ENCODE measurements around the gene HYKK. TPM values are rescaled to one million over a fixed set of nuclear protein-coding genes. Genes with fewer than 3 reads are reported as not detected.

The HYKK gene
- total RNA-seq, 1 experiment from 2014 or later = 3.1 TPM

- TF ChIP-seq ZMAT4 (CRISPR knock-in tag; IDR thresholded peaks at IDR 0.05) = no peak
- TF ChIP-seq, protein P1, sequence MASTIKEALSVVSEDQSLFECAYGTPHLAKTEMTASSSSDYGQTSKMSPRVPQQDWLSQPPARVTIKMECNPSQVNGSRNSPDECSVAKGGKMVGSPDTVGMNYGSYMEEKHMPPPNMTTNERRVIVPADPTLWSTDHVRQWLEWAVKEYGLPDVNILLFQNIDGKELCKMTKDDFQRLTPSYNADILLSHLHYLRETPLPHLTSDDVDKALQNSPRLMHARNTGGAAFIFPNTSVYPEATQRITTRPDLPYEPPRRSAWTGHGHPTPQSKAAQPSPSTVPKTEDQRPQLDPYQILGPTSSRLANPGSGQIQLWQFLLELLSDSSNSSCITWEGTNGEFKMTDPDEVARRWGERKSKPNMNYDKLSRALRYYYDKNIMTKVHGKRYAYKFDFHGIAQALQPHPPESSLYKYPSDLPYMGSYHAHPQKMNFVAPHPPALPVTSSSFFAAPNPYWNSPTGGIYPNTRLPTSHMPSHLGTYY (CRISPR knock-in tag; IDR thresholded peaks at IDR 0.05) = no peak
- no peak for TF ChIP-seq ZNF219 (CRISPR knock-in tag; IDR thresholded peaks at IDR 0.05; ENCODE audit: borderline replicate concordance)
- TF ChIP-seq ZNF396 (CRISPR knock-in tag; IDR thresholded peaks at IDR 0.05; ENCODE audit: borderline replicate concordance) = no peak
- TF ChIP-seq, protein P2, sequence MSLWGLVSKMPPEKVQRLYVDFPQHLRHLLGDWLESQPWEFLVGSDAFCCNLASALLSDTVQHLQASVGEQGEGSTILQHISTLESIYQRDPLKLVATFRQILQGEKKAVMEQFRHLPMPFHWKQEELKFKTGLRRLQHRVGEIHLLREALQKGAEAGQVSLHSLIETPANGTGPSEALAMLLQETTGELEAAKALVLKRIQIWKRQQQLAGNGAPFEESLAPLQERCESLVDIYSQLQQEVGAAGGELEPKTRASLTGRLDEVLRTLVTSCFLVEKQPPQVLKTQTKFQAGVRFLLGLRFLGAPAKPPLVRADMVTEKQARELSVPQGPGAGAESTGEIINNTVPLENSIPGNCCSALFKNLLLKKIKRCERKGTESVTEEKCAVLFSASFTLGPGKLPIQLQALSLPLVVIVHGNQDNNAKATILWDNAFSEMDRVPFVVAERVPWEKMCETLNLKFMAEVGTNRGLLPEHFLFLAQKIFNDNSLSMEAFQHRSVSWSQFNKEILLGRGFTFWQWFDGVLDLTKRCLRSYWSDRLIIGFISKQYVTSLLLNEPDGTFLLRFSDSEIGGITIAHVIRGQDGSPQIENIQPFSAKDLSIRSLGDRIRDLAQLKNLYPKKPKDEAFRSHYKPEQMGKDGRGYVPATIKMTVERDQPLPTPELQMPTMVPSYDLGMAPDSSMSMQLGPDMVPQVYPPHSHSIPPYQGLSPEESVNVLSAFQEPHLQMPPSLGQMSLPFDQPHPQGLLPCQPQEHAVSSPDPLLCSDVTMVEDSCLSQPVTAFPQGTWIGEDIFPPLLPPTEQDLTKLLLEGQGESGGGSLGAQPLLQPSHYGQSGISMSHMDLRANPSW (CRISPR knock-in tag; conservative IDR thresholded peaks at IDR 0.05; ENCODE audit: low read depth) = no peak
- TF ChIP-seq, protein P3, sequence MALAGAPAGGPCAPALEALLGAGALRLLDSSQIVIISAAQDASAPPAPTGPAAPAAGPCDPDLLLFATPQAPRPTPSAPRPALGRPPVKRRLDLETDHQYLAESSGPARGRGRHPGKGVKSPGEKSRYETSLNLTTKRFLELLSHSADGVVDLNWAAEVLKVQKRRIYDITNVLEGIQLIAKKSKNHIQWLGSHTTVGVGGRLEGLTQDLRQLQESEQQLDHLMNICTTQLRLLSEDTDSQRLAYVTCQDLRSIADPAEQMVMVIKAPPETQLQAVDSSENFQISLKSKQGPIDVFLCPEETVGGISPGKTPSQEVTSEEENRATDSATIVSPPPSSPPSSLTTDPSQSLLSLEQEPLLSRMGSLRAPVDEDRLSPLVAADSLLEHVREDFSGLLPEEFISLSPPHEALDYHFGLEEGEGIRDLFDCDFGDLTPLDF (CRISPR knock-in tag; IDR thresholded peaks at IDR 0.05) = no peak
- TF ChIP-seq CREM (CRISPR knock-in tag; IDR thresholded peaks at IDR 0.05) = peak; percentile 75; the same call in 1 of the 2 replicates
- TF ChIP-seq TEAD4 (CRISPR knock-in tag; IDR thresholded peaks at IDR 0.05) = no peak
- no peak for TF ChIP-seq ZNF416 (CRISPR knock-in tag; IDR thresholded peaks at IDR 0.05)
- peak; percentile 70; the same call in 1 of the 2 replicates for TF ChIP-seq ARID4B (CRISPR knock-in tag; IDR thresholded peaks at IDR 0.05; ENCODE audit: borderline replicate concordance)
- no peak for TF ChIP-seq RORB (CRISPR knock-in tag; IDR thresholded peaks at IDR 0.05)
- no peak for TF ChIP-seq MYBL2 (CRISPR knock-in tag; IDR thresholded peaks at IDR 0.05)
- no peak for TF ChIP-seq TP53 (CRISPR knock-in tag; IDR thresholded peaks at IDR 0.05)
- no peak for TF ChIP-seq ATF1 (CRISPR knock-in tag; IDR thresholded peaks at IDR 0.05)
- no peak for TF ChIP-seq ZNF138 (CRISPR knock-in tag; conservative IDR thresholded peaks at IDR 0.05)
- no peak for TF ChIP-seq ZNF263 (CRISPR knock-in tag; IDR thresholded peaks at IDR 0.05; ENCODE audit: low read depth)
- peak; percentile 77; the same call in 1 of the 2 replicates for TF ChIP-seq TEAD1 (CRISPR knock-in tag; IDR thresholded peaks at IDR 0.05)
- TF ChIP-seq HMGA2 (CRISPR knock-in tag; IDR thresholded peaks at IDR 0.05) = no peak
- no peak for TF ChIP-seq CREB1 (CRISPR knock-in tag; IDR thresholded peaks at IDR 0.05)
- TF ChIP-seq, protein P4, sequence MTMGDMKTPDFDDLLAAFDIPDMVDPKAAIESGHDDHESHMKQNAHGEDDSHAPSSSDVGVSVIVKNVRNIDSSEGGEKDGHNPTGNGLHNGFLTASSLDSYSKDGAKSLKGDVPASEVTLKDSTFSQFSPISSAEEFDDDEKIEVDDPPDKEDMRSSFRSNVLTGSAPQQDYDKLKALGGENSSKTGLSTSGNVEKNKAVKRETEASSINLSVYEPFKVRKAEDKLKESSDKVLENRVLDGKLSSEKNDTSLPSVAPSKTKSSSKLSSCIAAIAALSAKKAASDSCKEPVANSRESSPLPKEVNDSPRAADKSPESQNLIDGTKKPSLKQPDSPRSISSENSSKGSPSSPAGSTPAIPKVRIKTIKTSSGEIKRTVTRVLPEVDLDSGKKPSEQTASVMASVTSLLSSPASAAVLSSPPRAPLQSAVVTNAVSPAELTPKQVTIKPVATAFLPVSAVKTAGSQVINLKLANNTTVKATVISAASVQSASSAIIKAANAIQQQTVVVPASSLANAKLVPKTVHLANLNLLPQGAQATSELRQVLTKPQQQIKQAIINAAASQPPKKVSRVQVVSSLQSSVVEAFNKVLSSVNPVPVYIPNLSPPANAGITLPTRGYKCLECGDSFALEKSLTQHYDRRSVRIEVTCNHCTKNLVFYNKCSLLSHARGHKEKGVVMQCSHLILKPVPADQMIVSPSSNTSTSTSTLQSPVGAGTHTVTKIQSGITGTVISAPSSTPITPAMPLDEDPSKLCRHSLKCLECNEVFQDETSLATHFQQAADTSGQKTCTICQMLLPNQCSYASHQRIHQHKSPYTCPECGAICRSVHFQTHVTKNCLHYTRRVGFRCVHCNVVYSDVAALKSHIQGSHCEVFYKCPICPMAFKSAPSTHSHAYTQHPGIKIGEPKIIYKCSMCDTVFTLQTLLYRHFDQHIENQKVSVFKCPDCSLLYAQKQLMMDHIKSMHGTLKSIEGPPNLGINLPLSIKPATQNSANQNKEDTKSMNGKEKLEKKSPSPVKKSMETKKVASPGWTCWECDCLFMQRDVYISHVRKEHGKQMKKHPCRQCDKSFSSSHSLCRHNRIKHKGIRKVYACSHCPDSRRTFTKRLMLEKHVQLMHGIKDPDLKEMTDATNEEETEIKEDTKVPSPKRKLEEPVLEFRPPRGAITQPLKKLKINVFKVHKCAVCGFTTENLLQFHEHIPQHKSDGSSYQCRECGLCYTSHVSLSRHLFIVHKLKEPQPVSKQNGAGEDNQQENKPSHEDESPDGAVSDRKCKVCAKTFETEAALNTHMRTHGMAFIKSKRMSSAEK (CRISPR knock-in tag; IDR thresholded peaks at IDR 0.05; ENCODE audit: borderline replicate concordance) = 0 out of 2 replicates have a peak, but pooled peaks have one; percentile 56
- TF ChIP-seq ZNF671 (CRISPR knock-in tag; IDR thresholded peaks at IDR 0.05) = peak; percentile 65; the same call in 1 of the 2 replicates
- no peak for TF ChIP-seq ZNF317 (CRISPR knock-in tag; IDR thresholded peaks at IDR 0.05; ENCODE audit: borderline replicate concordance, low read depth)
- no peak for TF ChIP-seq GRHL2 (CRISPR knock-in tag; IDR thresholded peaks at IDR 0.05; ENCODE audit: insufficient replicate concordance, severe bottlenecking)
- TF ChIP-seq, protein P5, sequence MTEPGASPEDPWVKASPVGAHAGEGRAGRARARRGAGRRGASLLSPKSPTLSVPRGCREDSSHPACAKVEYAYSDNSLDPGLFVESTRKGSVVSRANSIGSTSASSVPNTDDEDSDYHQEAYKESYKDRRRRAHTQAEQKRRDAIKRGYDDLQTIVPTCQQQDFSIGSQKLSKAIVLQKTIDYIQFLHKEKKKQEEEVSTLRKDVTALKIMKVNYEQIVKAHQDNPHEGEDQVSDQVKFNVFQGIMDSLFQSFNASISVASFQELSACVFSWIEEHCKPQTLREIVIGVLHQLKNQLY (CRISPR knock-in tag; IDR thresholded peaks at IDR 0.05) = no peak
These were observed 57.9 kb downstream of the HYKK start, which contains the start of gene CHRNA5 (continued) for GRCh38 chr15:78565097-78565950.

Measured in WTC11 (cell line).